WI38 (cell line): ENCODE results near the gene IL18RAP.

ENCODE experiments used
- H3K4me3 ChIP-seq: 2 replicates; pipeline ENCODE4 v1.5.1; 2011; ENCODE audit warnings: low read depth, mild to moderate bottlenecking, control low read depth, low read length
- TF ChIP-seq, protein P1 (sequence below): IDR thresholded peaks from 2 replicates; pipeline ENCODE4 v1.5.1; 2012; ENCODE audit warnings: low read depth, mild to moderate bottlenecking, control low read depth, low read length

The IL18RAP gene

DNA sequence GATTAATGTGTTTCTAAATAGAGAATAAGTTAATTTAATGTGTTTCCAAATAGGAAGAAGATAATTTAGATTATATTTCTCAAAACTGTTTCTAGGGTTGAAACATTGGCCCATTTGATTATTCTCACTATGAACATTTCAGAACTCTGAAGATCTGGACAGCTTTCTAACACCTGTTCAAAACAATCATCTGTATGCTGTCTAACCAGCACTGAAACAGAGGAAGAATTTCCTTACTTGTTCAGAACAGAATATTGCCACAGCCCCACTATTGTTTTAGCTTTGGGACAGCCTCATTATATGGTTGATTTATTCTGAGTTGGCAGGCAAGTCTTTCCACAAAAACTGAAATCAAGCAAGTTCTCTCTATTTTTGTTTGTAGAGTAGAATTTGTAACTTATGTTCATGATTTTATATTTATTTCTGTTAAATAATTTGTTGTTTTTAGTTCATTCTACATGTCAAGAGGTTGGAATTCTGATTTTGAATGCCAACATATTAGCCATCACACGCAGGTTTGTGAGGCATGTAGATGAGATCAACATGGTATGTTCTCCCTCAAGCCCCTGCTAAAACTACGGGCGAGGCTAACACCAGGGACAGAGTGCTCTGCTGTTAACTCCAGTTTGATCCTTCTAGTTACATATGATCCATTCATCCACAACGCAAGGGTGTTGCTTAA is 11.2 kb downstream of the IL18RAP start:
- TF ChIP-seq, protein P1, sequence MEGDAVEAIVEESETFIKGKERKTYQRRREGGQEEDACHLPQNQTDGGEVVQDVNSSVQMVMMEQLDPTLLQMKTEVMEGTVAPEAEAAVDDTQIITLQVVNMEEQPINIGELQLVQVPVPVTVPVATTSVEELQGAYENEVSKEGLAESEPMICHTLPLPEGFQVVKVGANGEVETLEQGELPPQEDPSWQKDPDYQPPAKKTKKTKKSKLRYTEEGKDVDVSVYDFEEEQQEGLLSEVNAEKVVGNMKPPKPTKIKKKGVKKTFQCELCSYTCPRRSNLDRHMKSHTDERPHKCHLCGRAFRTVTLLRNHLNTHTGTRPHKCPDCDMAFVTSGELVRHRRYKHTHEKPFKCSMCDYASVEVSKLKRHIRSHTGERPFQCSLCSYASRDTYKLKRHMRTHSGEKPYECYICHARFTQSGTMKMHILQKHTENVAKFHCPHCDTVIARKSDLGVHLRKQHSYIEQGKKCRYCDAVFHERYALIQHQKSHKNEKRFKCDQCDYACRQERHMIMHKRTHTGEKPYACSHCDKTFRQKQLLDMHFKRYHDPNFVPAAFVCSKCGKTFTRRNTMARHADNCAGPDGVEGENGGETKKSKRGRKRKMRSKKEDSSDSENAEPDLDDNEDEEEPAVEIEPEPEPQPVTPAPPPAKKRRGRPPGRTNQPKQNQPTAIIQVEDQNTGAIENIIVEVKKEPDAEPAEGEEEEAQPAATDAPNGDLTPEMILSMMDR, result no peak
- no peak overlapping the region for H3K4me3 ChIP-seq

GRCh38 chr2:102434655-102435381 is 11.9 kb downstream of the IL18RAP start:
- no peak overlapping the region for H3K4me3 ChIP-seq
- TF ChIP-seq, protein P1, result no peak

DNA sequence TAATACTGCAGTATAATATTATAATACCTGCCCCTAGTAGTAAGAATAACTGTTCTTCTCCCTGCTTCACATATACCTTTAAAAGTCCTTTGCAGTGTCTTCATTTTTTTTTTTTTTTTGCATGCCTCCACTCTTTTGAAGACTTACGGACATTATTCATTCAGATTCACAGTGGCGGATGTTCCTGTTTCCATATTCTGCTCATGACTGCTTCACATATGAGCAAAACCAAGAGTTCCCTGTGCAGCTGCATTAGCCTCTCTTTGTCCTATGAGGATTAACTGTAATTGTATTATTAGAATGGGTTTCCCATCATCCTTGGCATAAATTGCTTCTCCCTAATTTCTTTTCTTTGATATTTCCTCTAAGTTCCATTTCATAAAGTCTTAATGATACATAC is 12.8 kb downstream of the IL18RAP start:
- H3K4me3 ChIP-seq, result no peak overlapping the region
- TF ChIP-seq, protein P1, result no peak

GRCh38 chr2:102436323-102436722 is 13.4 kb downstream of the IL18RAP start:
- no peak overlapping the region for H3K4me3 ChIP-seq
- TF ChIP-seq, protein P1, result no peak

DNA sequence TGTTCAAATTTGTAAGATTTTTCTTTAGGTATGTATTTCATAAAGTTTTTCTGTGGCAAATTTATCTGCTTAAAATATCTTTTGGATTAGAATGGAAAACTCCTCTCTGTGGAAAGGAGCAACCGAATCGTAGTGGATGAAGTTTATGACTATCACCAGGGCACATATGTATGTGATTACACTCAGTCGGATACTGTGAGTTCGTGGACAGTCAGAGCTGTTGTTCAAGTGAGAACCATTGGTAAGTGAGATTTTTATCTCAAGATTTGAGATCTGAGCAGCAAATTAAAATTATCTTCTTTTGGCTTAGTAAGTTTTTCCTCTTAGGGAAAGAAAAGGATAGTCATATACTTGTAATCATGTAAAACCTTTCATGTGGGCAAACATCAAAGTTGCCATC is 14.2 kb downstream of the IL18RAP start:
- TF ChIP-seq, protein P1, result no peak
- no peak overlapping the region for H3K4me3 ChIP-seq

DNA sequence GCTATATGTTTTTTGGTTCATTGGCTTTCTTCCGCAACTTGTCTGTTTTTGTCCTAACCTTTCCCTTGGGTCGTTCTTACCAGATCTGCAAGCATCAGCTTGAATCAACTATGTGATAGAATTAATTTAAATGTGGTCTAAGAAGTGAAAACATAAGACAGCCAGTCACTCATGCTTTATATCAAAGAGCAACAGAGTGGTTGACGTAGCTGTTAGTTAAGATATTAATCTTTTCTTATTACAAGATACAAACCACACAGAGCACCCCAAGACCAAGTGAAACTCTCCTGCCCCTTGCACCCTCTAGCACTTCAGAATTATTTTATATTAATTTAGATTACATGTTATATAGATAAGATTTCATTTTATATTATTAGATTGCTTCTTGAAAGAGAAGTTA is 15.2 kb downstream of the IL18RAP start:
- TF ChIP-seq, protein P1, result no peak
- H3K4me3 ChIP-seq, result no peak overlapping the region

DNA sequence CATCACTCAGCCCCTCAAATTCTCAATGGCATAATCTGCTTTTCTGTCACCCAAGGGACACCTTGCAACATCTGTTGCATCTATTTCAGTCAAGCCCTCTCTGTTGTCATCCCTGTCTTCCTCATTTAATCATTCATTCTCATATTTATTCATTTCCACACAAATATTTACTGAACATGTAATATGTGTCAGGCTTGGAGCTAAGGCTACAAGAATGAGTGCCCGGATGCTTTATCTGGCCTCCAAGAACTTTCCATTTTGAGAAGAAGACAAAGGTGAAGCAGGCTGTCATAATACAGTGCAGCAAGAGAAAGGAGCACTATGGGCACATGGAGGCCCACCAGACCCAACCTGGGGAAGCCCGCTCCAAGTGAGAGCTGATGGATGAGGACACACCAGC is 15.6 kb downstream of the IL18RAP start:
- no peak overlapping the region for H3K4me3 ChIP-seq
- TF ChIP-seq, protein P1, result no peak
